HepG2 (cell line): ENCODE results near the gene EPB41. TPM values are rescaled to one million over a fixed set of nuclear protein-coding genes. Genes with fewer than 3 reads are reported as not detected.

Source experiments
- HDAC2 ChIP-seq: sonication (generic); formaldehyde crosslinking; IDR thresholded peaks from 2 replicates; pipeline ENCODE4 v1.4.0; 2020; ENCODE audit warnings: missing genetic modification reagents
- MAX ChIP-seq: IDR thresholded peaks from 2 replicates; pipeline ENCODE4 v1.6.1; 2012; ENCODE audit warnings: inconsistent platforms
- MIER3 ChIP-seq: IDR thresholded peaks from 2 replicates; pipeline ENCODE4 v1.6.1; 2016; ENCODE audit warnings: missing compliant biosample characterization, borderline replicate concordance
- NFYC ChIP-seq: IDR thresholded peaks from 2 replicates; pipeline ENCODE4 v1.6.1; 2016; ENCODE audit warnings: missing genetic modification reagents, missing compliant biosample characterization
- PRDM4 ChIP-seq: sonication (generic); formaldehyde crosslinking; IDR thresholded peaks from 2 replicates; pipeline ENCODE4 v1.9.0; 2021; ENCODE audit warnings: missing genetic modification reagents, borderline replicate concordance
- SKIL ChIP-seq: sonication (generic); formaldehyde crosslinking; IDR thresholded peaks from 2 replicates; pipeline ENCODE4 v1.8.0; 2022; ENCODE audit warnings: missing genetic modification reagents, mild to moderate bottlenecking, moderate library complexity, borderline replicate concordance
- SNAPC5 ChIP-seq: sonication (generic); formaldehyde crosslinking; IDR thresholded peaks from 2 replicates; pipeline ENCODE4 v1.8.1; 2023; ENCODE audit warnings: mild to moderate bottlenecking, missing genetic modification reagents, borderline replicate concordance
- ZBED4 ChIP-seq: sonication (generic); formaldehyde crosslinking; IDR thresholded peaks from 2 replicates; pipeline ENCODE4 v1.4.0; 2020; ENCODE audit warnings: missing genetic modification reagents, borderline replicate concordance
- ZFP36 ChIP-seq: fragments of 150-350 bp; IDR thresholded peaks from 2 replicates; pipeline ENCODE4 v1.6.1; 2018; ENCODE audit warnings: borderline replicate concordance, low read length, low read depth; ENCODE audit not compliant: partially characterized antibody
- polyA plus RNA-seq, 8 experiments: library from polyadenylated mRNA; depleted of rRNA in 3 of 8; stranded (reverse) in 7 of 8; unstranded in 1 of 8; fragments of >200 nt; fragmentation: Illumina TruSeq in 4 of 8; extraction: Trizol in 4 of 8; gene quantifications; 2 replicates each; pipeline versions ENCODE4 v1.2.1 to v1.2.3, GENCODE V29; 2011 to 2016; ENCODE audit warnings: low read depth in 4 of 8, missing spikeins in 1 of 8, mixed read lengths in 1 of 8; ENCODE audit not compliant: insufficient read depth in 1 of 8
- total RNA-seq, 5 experiments: library from RNA; depleted of rRNA; stranded (reverse); fragments of >200 nt; fragmentation: Illumina TruSeq; extraction: Trizol; gene quantifications; 2 replicates each; pipeline ENCODE4 v1.2.3, GENCODE V29; 2016; ENCODE audit warnings: low read depth in 1 of 5

The EPB41 gene
- total and polyA plus RNA-seq, 2 of the 13 experiments (the other 11 are each of a cell fraction or from before 2014, with no cell fraction given), result 34.5 to 46.7 TPM

GRCh38 chr1:29157269-29157601 is 242.9 kb downstream of the EPB41 start (continued):
- TF ChIP-seq ZFP36 (no peak), SNAPC5 (CRISPR knock-in tag) (no peak), PRDM4 (no peak), ZBED4 (no peak), NFYC (CRISPR knock-in tag) (no peak), MIER3 (CRISPR knock-in tag) (no peak), SKIL (no peak), MAX (no peak), HDAC2 (no peak)
